HG02610 (cell line): ENCODE results near the gene TNNC1.

ENCODE experiments used
- ATAC-seq: cut with Tn5 transposase; IDR thresholded peaks from one replicate; pipeline ENCODE4 v1.9.1; 2021; ENCODE audit warnings: mild to moderate bottlenecking, moderate library complexity; ENCODE audit not compliant: unreplicated experiment

Gene TNNC1

GRCh38 chr3:52458770-52459545, 5.1 kb upstream of the TNNC1 start:
- no peak for ATAC-seq

- ATAC-seq: no peak
Measured at GRCh38 chr3:52458031-52458760, 4.4 kb upstream of the TNNC1 start.

GRCh38 chr3:52456800-52457183, 3.0 kb upstream of the TNNC1 start:
- no peak for ATAC-seq

- no peak for ATAC-seq
Measured at GRCh38 chr3:52456169-52456799, 2.4 kb upstream of the TNNC1 start.

DNA sequence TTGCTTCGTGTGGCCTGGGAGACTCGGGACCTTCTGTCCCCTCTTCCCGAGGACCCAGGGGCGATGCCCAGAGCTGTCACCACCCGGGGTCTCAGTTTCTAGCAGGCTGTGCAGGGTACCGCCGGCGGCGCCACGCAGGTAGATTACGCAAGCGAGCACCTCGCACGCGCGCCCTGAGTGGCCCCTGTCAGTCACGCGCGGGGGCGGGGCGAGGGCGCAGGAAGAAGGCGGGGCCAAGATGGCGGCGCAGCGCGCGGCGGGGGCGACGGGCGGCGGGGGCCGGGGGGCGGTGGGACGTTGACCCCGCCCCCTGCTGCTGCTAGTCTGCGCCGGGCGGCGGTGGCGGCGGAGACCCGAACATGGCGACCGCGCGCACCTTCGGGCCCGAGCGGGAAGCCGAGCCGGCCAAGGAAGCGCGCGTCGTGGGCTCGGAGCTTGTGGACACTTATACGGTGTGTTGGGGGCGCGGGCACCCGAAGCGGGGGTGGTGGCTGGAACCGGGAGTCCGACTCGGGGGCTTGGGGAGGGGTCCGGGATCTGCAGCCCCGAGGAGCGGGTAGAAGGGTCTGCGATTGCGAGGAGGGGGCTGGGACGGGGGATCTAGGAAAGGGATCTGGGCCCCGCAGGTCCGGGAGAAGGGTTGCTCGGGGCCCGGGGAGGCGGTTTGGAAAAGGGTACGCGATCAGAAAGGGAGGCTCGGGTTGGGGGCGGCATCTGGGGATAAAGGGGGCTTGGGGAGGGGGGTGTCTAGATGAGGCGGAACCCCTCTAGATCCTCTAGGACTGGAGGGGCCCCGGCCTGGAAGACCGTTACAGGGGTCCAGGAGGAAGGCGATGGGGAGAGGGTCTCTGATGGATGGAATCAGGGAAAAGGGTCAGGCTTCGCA, 1.7 kb upstream of the TNNC1 start, which contains the start of gene NISCH:
Gene NISCH (plus strand): TSS at position 322 of the 886 bp plus-strand sequence. CDS start 38 bp downstream, at position 360.
- peak; percentile 77 for ATAC-seq

- ATAC-seq: no peak
Measured at GRCh38 chr3:52454938-52455282, 1.1 kb upstream of the TNNC1 start.

DNA sequence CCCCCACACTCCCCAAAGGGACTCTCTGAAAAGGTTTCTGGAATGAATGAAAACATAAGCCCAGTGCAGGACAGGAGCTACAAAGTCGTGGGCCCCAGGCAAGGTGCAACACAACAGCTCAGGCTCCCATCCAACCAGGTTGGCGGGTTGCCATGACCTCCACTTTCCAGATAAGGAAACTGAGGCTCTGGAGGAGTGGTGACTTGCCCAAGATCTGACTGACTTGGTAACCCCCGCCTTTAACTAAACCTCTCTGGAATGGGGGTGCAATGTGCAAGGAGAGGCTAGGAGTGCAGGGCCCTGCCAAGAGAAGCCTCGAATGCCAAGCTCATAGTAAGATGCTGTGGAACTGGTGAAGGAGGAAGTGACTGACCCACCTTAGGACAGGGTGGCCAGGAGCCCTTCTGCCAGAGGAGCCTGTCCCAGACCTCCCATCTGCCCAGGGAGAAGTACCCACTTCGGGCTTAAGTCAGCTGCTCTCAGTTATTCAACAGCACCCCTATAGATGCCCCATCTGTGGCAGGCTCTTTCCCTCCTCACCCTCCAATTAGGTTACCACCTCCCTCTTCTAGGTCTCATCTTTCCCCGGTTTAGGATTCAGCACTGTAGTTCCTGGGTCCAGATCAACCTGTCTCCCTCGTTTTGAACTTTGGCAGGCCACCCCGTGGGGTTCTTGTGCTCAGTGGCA, 553 bp upstream of the TNNC1 start:
- ATAC-seq: no peak

GRCh38 chr3:52452570-52453221, 1.1 kb downstream of the TNNC1 start:
- ATAC-seq: no peak

GRCh38 chr3:52452126-52452525, 1.7 kb downstream of the TNNC1 start:
- no peak for ATAC-seq

DNA sequence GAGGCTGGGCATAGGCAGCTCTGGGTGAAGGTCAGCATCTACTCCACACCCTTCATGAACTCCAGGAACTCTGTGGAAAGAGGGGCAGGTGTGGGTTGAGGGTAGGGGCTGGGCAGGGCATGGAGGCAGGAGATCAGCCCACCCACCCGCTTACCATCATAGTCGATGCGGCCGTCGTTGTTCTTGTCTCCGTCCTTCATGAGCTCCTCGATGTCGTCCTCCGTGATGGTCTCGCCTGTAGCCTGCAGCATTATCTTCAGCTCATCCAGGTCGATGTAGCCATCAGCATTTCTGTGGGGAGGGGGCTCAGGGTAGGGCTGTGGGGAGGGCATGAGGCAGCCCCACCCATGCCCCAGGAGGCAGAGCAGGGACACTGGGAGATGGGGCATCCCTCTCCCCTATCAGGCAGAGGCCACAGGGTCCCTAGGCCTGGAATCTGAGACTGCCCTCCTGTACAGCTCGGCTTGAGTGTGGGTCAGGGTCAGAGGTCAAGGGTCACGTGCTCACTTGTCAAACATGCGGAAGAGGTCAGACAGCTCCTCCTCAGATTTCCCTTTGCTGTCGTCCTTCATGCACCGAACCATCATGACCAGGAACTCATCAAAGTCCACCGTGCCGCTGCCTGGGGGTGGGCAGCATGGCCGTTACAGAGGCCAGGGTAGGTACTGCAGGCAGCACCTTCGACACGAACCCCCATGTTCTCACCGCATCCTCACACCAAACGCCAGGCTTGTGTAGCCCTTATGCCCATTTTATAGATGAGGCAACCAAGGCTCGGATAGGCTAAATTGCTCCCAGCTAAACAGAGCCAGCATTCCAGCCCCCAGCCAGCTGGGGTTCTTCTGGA, 2.4 kb downstream of the TNNC1 start:
- no peak for ATAC-seq

DNA sequence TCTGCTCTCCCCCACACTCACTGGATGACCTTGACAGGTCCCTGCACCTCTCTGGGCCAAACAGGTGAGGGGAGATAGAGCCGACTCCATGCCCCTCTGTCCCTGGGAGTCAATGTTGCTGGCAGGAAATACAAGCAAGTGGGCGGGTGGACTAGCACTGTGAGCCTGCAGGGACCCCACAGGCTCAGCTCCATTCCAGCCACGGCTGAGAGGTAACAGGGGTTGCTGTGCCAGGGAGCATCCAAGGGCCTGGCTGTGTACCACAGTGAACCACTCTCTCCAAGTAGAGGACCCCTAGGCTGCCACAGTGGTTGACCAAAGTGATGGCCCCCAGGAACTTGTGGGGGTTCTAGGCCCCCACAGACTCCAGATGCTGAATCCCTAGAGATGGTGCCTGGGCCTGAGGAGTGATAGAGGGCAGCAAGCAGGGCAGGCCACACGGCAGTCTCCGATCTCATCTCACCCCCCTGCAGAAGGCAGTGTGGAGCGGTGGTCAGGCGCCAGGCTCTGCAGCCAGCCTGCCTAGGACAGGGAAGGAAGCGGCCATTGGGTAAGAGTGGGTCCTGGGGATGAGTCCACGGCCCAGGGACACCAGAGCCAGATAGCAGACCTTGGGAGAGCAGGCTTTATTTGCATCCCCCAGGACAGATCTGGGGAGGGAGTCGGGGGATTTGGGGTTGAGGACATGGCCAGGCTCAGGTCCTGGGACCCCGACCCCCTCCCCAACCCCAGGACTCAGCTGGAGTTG, 3.2 kb downstream of the TNNC1 start:
- ATAC-seq: no peak

DNA sequence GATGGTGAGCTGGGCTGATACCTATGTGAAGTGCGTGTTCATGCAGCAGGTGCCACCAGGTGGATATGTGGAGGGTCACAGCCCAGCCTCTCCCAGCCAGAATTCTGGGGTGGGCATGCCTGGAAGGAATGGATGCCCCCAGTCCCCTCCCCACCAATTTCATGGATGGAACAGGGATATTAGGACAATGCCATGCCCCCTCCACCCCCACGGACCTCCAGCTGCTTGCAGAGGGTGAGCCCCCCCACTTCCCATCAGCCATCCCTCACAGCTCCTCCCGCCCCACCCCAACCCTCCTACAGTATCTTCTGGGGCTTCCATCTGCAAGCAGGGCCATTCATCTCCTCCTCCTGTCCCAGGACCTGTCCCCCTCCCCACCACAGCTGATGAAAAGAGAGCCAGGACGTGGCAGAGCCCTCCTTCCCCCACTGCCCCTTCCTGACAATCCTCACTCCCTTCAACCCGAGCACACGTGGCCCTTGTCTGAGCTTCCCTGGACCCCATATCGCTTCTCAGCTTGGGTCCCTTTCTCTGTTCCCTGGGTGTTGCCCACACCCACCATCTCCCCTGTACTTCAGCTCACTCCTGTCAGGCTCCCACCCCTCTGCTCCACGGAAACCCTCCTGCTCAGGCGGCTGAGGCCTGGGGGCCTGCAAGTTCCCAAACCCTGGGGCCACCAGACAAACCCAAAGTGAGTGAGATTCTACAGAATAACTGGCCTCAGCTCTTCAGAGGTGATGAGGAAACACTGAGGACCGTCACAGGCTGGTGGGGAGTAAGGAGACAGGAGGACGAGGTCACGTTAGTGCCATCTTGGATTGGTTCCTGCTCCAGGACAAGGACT, 6.1 kb downstream of the TNNC1 start:
- no peak for ATAC-seq

- no peak for ATAC-seq
Measured at GRCh38 chr3:52446631-52447511, 7.0 kb downstream of the TNNC1 start.

GRCh38 chr3:52446042-52446441, 7.8 kb downstream of the TNNC1 start:
- ATAC-seq: no peak

- ATAC-seq: peak; percentile 85
Measured at GRCh38 chr3:52444860-52445793, 8.7 kb downstream of the TNNC1 start, which contains the start of gene SEMA3G. TSS of gene SEMA3G (minus strand) at chr3:52445103. CDS start at chr3:52445027, 76 bp downstream.
